ENCODE data around the gene PLD3.
A peak's percentile ranks its signal among the peaks of the same experiment; 100 is the strongest.

Gene PLD3

GRCh38 chr19:40335101-40335500 lies 13.4 kb upstream of the PLD3 start:
- DNase-seq: no peak

- DNase-seq: no peak
Observed at GRCh38 chr19:40335855-40336600, 12.5 kb upstream of the PLD3 start.

- no peak for DNase-seq
Observed at GRCh38 chr19:40336601-40336900, 11.9 kb upstream of the PLD3 start.

GRCh38 chr19:40337107-40337506 lies 11.4 kb upstream of the PLD3 start:
- no peak for DNase-seq

GRCh38 chr19:40337594-40337993 lies 10.9 kb upstream of the PLD3 start:
- no peak for DNase-seq

GRCh38 chr19:40339018-40339728 lies 9.3 kb upstream of the PLD3 start:
- DNase-seq: no peak

- no peak for DNase-seq
Observed at GRCh38 chr19:40341601-40342482, 6.7 kb upstream of the PLD3 start.

GRCh38 chr19:40342644-40343311 lies 5.7 kb upstream of the PLD3 start:
- no peak for DNase-seq

GRCh38 chr19:40344422-40344821 lies 4.1 kb upstream of the PLD3 start:
- no peak for DNase-seq

- DNase-seq: peak; percentile 8
Observed at GRCh38 chr19:40348961-40349507, 539 bp downstream of the PLD3 start.

- no peak for DNase-seq
Observed at GRCh38 chr19:40355975-40356680, 7.6 kb downstream of the PLD3 start.

- no peak for DNase-seq
Observed at GRCh38 chr19:40356681-40357595, 8.4 kb downstream of the PLD3 start.

- no peak for DNase-seq
Observed at GRCh38 chr19:40357640-40358039, 9.1 kb downstream of the PLD3 start.

GRCh38 chr19:40358773-40359172 lies 10.3 kb downstream of the PLD3 start:
- DNase-seq: no peak

- DNase-seq: no peak
Observed at GRCh38 chr19:40360020-40360707, 11.7 kb downstream of the PLD3 start.

GRCh38 chr19:40360708-40361241 lies 12.3 kb downstream of the PLD3 start:
- no peak for DNase-seq

GRCh38 chr19:40362160-40362559 lies 13.7 kb downstream of the PLD3 start:
- no peak for DNase-seq

GRCh38 chr19:40363069-40363468 lies 14.6 kb downstream of the PLD3 start:
- DNase-seq: no peak

GRCh38 chr19:40365010-40365409 lies 16.5 kb downstream of the PLD3 start:
- no peak for DNase-seq
